ENCODE results near the gene EIF3A. TPM values are rescaled to one million over a fixed set of nuclear protein-coding genes. Genes with fewer than 3 reads are reported as not detected.

Gene EIF3A
- total and polyA plus RNA-seq, 4 donors: 37.1 to 101 (median 80.5) TPM

- no peak overlapping the region for H3K4me3 ChIP-seq
- ATAC-seq (ENCODE audit: insufficient read depth, low FRiP score): no peak
- WGBS, 2 donors: 93 to 96% methylated on average over 3 of the region's 3 CpGs
Observed at GRCh38 chr10:119051775-119052174, 28.8 kb downstream of the EIF3A start.

GRCh38 chr10:119049777-119050176 is 30.8 kb downstream of the EIF3A start:
- Histone ChIP-seq H3K36me3 (ENCODE audit: control insufficient read depth in 4 of 4, insufficient read depth in 4 of 4, low read length in 4 of 4) (peaks cover 39 to 65% (median 53%) of the 10 kb centered on the region in 4 donors), H3K27ac (ENCODE audit: low read depth in 1 of 2, low read length in 1 of 2) (no peak overlapping the region), H3K27me3 (ENCODE audit: control insufficient read depth in 3 of 3, insufficient read depth in 3 of 3, low read length in 2 of 3) (no peaks in the 10 kb centered on the region), H3K9ac (ENCODE audit: insufficient read depth in 1 of 2, low read length in 2 of 2) (no peak overlapping the region), H3K4me1 (ENCODE audit: control insufficient read depth in 5 of 5, insufficient read depth in 5 of 5, low read length in 5 of 5) (no peaks in the 10 kb centered on the region), H3K4me3 (no peak overlapping the region), H3K9me3 (ENCODE audit: control insufficient read depth in 4 of 4, insufficient read depth in 3 of 4, low read length in 3 of 4) (no peaks in the 10 kb centered on the region)
- no peak for DNase-seq
- WGBS, 2 donors: 93 to 95% methylated on average over 14 of the region's 14 CpGs
- TF ChIP-seq CTCF (IDR thresholded peaks at IDR 0.05; ENCODE audit: control extremely low read depth, extremely low read depth): no peak
- ATAC-seq (ENCODE audit: insufficient read depth, low FRiP score): no peak

More at GRCh38 chr10:119051775-119052174, 28.8 kb downstream of the EIF3A start:
- H3K27ac ChIP-seq (ENCODE audit: low read depth in 1 of 2, low read length in 1 of 2): no peak overlapping the region
- no peak for TF ChIP-seq CTCF (IDR thresholded peaks at IDR 0.05; ENCODE audit: control extremely low read depth, extremely low read depth)
- no peaks in the 10 kb centered on the region for H3K9me3 ChIP-seq (ENCODE audit: control insufficient read depth in 4 of 4, insufficient read depth in 3 of 4, low read length in 3 of 4)
- H3K4me1 ChIP-seq (ENCODE audit: control insufficient read depth in 5 of 5, insufficient read depth in 5 of 5, low read length in 5 of 5): no peaks in the 10 kb centered on the region
- no peak for DNase-seq
- no peaks in the 10 kb centered on the region for H3K27me3 ChIP-seq (ENCODE audit: control insufficient read depth in 3 of 3, insufficient read depth in 3 of 3, low read length in 2 of 3)
- H3K36me3 ChIP-seq (ENCODE audit: control insufficient read depth in 4 of 4, insufficient read depth in 4 of 4, low read length in 4 of 4): peaks cover 44 to 69% (median 56%) of the 10 kb centered on the region in 4 donors
- H3K9ac ChIP-seq (ENCODE audit: insufficient read depth in 1 of 2, low read length in 2 of 2): no peak overlapping the region

GRCh38 chr10:119049361-119049760 is 31.3 kb downstream of the EIF3A start:
- H3K4me1 ChIP-seq (ENCODE audit: control insufficient read depth in 5 of 5, insufficient read depth in 5 of 5, low read length in 5 of 5): no peaks in the 10 kb centered on the region
- DNase-seq: no peak
- no peaks in the 10 kb centered on the region for H3K27me3 ChIP-seq (ENCODE audit: control insufficient read depth in 3 of 3, insufficient read depth in 3 of 3, low read length in 2 of 3)
- no peaks in the 10 kb centered on the region for H3K9me3 ChIP-seq (ENCODE audit: control insufficient read depth in 4 of 4, insufficient read depth in 3 of 4, low read length in 3 of 4)
- WGBS, 2 donors: 87 to 95% methylated on average over 5 of the region's 5 CpGs
- H3K9ac ChIP-seq (ENCODE audit: insufficient read depth in 1 of 2, low read length in 2 of 2): no peak overlapping the region
- no peak overlapping the region for H3K4me3 ChIP-seq
- TF ChIP-seq CTCF (IDR thresholded peaks at IDR 0.05; ENCODE audit: control extremely low read depth, extremely low read depth): no peak
- no peak overlapping the region for H3K27ac ChIP-seq (ENCODE audit: low read depth in 1 of 2, low read length in 1 of 2)
- ATAC-seq (ENCODE audit: insufficient read depth, low FRiP score): no peak
- H3K36me3 ChIP-seq (ENCODE audit: control insufficient read depth in 4 of 4, insufficient read depth in 4 of 4, low read length in 4 of 4): peaks cover 39 to 66% (median 51%) of the 10 kb centered on the region in 4 donors

GRCh38 chr10:119045561-119045960 is 35.1 kb downstream of the EIF3A start:
- TF ChIP-seq CTCF (IDR thresholded peaks at IDR 0.05; ENCODE audit: control extremely low read depth, extremely low read depth): no peak
- no peak overlapping the region for H3K4me3 ChIP-seq
- ATAC-seq (ENCODE audit: insufficient read depth, low FRiP score): no peak

More at GRCh38 chr10:119045561-119045960, 35.1 kb downstream of the EIF3A start:
- Histone ChIP-seq H3K27ac (ENCODE audit: low read depth in 1 of 2, low read length in 1 of 2) (no peak overlapping the region), H3K36me3 (ENCODE audit: control insufficient read depth in 4 of 4, insufficient read depth in 4 of 4, low read length in 4 of 4) (peaks cover 36 to 70% (median 50%) of the 10 kb centered on the region in 4 donors), H3K9me3 (ENCODE audit: control insufficient read depth in 4 of 4, insufficient read depth in 3 of 4, low read length in 3 of 4) (no peaks in the 10 kb centered on the region), H3K27me3 (ENCODE audit: control insufficient read depth in 3 of 3, insufficient read depth in 3 of 3, low read length in 2 of 3) (no peaks in the 10 kb centered on the region), H3K9ac (ENCODE audit: insufficient read depth in 1 of 2, low read length in 2 of 2) (no peak overlapping the region), H3K4me1 (ENCODE audit: control insufficient read depth in 5 of 5, insufficient read depth in 5 of 5, low read length in 5 of 5) (no peaks in the 10 kb centered on the region)
- DNase-seq: no peak
- 83 to 90% methylated on average over 7 of the region's 7 CpGs for WGBS, 2 donors

All from lung (tissue), 12 donors.